Thyroid gland (tissue), 4 donors: Measurements from ENCODE around the gene MICU1. TPM values are rescaled to one million over a fixed set of nuclear protein-coding genes. Genes with fewer than 3 reads are reported as not detected.
A peak's percentile ranks its signal among the peaks of the same experiment; 100 is the strongest.

ENCODE experiments used
- DNase-seq, 2 donors: peaks; one replicate each; pipeline ENCODE4 v3.0.0-alpha.2; 2019
- H3K27ac ChIP-seq, 3 donors: fragments of 200-600 bp; sonication (generic); 1 replicate in 2 of 3; 2 replicates in 1 of 3; pipeline ENCODE4 v1.5.1; 2016 to 2019; ENCODE audit warnings: mild to moderate bottlenecking in 1 of 3, moderate library complexity in 1 of 3
- H3K27me3 ChIP-seq: fragments of 200-600 bp; sonication (generic); one replicate; pipeline ENCODE4 v1.5.1; 2019
- H3K36me3 ChIP-seq, 2 donors: fragments of 200-600 bp; sonication (generic); one replicate each; pipeline ENCODE4 v1.5.1; 2016 to 2019
- H3K4me1 ChIP-seq, 2 donors: fragments of 200-600 bp; sonication (generic); one replicate each; pipeline ENCODE4 v1.5.1; 2017 to 2019
- H3K4me3 ChIP-seq, 3 donors: fragments of 200-600 bp; sonication (generic); replicated peaks in 1 of 3; 1 replicate in 2 of 3; 2 replicates in 1 of 3; pipeline ENCODE4 v1.5.1; 2016; ENCODE audit warnings: mild to moderate bottlenecking in 1 of 3
- H3K9me3 ChIP-seq: fragments of 200-600 bp; sonication (generic); one replicate; pipeline ENCODE4 v1.5.1; 2017
- CTCF ChIP-seq, 6 experiments: fragments of 200-600 bp in 3 of 6; fragments of 450-650 bp in 3 of 6; sonication (generic) in 3 of 6; IDR thresholded peaks; one replicate each; pipeline ENCODE4 v1.5.1; 2016 to 2019; ENCODE audit warnings: antibody characterized with exemption in 6 of 6, mild to moderate bottlenecking in 2 of 6, inconsistent platforms in 1 of 6, moderate library complexity in 1 of 6
- POLR2A ChIP-seq, 2 donors: fragments of 450-650 bp; IDR thresholded peaks; one replicate each; pipeline ENCODE4 v1.6.1; 2017; ENCODE audit warnings: antibody characterized with exemption in 2 of 2, mild to moderate bottlenecking in 2 of 2, moderate library complexity in 1 of 2
- WGBS, 2 donors: methylation state at CpG; one replicate each; pipeline ENCODE4 v1.1.5; 2017; 5-methylcytosine and 5-hydroxymethylcytosine counted together
- intact Hi-C: fragments of 100-400 bp; cut with DNase I; formaldehyde crosslinking; loops from one replicate; pipeline ENCODE4 v1.15.1; 2023
- total RNA-seq, 4 donors: library from RNA; depleted of rRNA; stranded (reverse); fragments of >200 nt; gene quantifications; one replicate each; pipeline ENCODE4 v1.2.3, GENCODE V29; 2016

MICU1 gene
- total RNA-seq, 4 donors from 2014 or later: 26.5 to 33.9 (median 31.5) TPM

DNA sequence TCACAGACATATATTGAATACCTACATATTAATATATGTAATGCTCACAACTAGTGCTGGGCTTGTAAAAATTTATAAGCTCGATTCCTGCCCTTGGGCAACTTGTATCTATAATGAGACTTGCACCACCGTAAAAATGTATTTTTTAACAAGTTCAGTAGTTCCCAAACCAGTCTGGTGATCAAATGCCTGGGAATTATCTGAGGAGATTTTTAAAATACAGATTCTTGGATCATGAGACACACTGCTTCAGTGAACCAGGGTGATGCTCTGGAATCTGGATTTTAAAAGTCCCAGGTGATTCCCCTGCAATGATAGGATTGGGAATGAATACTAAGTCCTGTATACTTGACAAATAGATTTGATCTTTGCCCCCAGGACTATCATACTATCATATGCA is 4.3 kb upstream of the MICU1 start:
- WGBS, 2 donors: 89 to 93% methylated on average over 2 of the region's 2 CpGs
- Histone ChIP-seq H3K27ac (no peak overlapping the region), H3K27me3 (no peaks in the 10 kb centered on the region), H3K36me3 (no peaks in the 10 kb centered on the region), H3K4me1 (peaks cover 0 to 4% of the 10 kb centered on the region in 2 donors), H3K9me3 (no peaks in the 10 kb centered on the region), H3K4me3 (no peak overlapping the region)
- DNase-seq: no peak
- TF ChIP-seq CTCF (IDR thresholded peaks at IDR 0.05) (no peak), POLR2A (IDR thresholded peaks at IDR 0.05) (no peak)
- intact Hi-C loops: no loop called here

DNA sequence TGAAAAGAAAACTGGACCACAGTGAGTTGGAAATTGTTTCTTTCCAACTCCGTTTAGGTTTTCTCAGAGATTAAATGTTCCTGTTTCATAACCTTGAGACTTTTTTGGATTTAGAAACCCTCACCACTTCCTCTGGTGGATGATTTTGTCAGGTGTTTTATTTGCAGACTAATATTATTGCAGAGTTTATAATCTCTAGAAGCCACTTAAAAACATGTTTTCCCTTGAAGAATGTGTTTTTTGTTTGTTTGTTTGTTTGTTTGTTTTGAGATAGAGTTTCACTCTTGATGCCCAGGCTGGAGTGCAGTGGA is 520 bp upstream of the MICU1 start:
- Histone ChIP-seq H3K27me3 (no peaks in the 10 kb centered on the region), H3K9me3 (no peaks in the 10 kb centered on the region), H3K36me3 (no peaks in the 10 kb centered on the region), H3K4me3 (peak overlapping the region in 1 of 3 donors; percentile 79), H3K27ac (no peak overlapping the region), H3K4me1 (peaks cover 7 to 15% of the 10 kb centered on the region in 2 donors)
- no peak for TF ChIP-seq CTCF (IDR thresholded peaks at IDR 0.05)
- 0% methylated on average over 1 of the region's 1 CpG for WGBS, 2 donors
- intact Hi-C loops: loop anchor here (10.0 kb wide), 1 partner anchor 68 kb away; the partner anchor contains the start of gene MCU
- no peak for DNase-seq

DNA sequence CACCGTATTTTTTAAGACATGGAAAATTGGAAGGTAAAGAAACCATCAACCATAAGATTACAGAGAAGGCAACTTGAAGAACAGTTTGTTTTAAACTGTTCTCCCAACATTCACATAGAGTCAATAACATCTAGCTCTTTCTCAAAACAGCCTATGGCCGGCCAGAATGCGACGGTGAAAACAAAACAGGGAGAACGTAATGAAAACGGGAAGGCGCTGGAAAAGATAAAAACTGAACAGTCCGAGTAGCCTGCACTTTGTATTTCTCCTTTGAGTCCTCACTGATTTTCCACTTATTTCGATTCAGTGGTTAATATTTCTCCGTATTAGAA is 637 bp downstream of the MICU1 start:
- intact Hi-C loops: loop anchor here (10.0 kb wide), 1 partner anchor 70 kb away; the partner anchor contains the start of gene MCU
- H3K36me3 ChIP-seq: no peaks in the 10 kb centered on the region
- peaks cover 7 to 15% of the 10 kb centered on the region in 2 donors for H3K4me1 ChIP-seq
- 1% methylated on average over 10 of the region's 10 CpGs for WGBS, 2 donors
- DNase-seq: no peak
- H3K27ac ChIP-seq: peak overlapping the region in 2 of 3 donors; percentile 64 to 67
- peak overlapping the region; percentile 45 to 79 (median 74) for H3K4me3 ChIP-seq
- H3K27me3 ChIP-seq: no peaks in the 10 kb centered on the region
- no peaks in the 10 kb centered on the region for H3K9me3 ChIP-seq
- TF ChIP-seq CTCF (IDR thresholded peaks at IDR 0.05) (no peak), POLR2A (IDR thresholded peaks at IDR 0.05) (no peak)

GRCh38 chr10:72622271-72622670 is 3.6 kb downstream of the MICU1 start:
- Histone ChIP-seq H3K27me3 (no peaks in the 10 kb centered on the region), H3K4me1 (peaks cover 7 to 15% of the 10 kb centered on the region in 2 donors), H3K4me3 (no peak overlapping the region), H3K9me3 (no peaks in the 10 kb centered on the region), H3K36me3 (no peaks in the 10 kb centered on the region), H3K27ac (no peak overlapping the region)
- TF ChIP-seq POLR2A (IDR thresholded peaks at IDR 0.05): no peak
- TF ChIP-seq CTCF (IDR thresholded peaks at IDR 0.05): no peak
- intact Hi-C loops: loop anchor here (10.0 kb wide), 1 partner anchor 73 kb away; the partner anchor contains the start of gene MCU
- DNase-seq: no peak
- WGBS, 2 donors: 100% methylated on average over 1 of the region's 1 CpG

- Histone ChIP-seq H3K9me3 (no peaks in the 10 kb centered on the region), H3K27me3 (no peaks in the 10 kb centered on the region), H3K4me3 (no peak overlapping the region), H3K27ac (no peak overlapping the region), H3K4me1 (peaks cover 7 to 9% of the 10 kb centered on the region in 2 donors), H3K36me3 (no peaks in the 10 kb centered on the region)
- WGBS, 2 donors: 85 to 90% methylated on average over 1 of the region's 1 CpG
- intact Hi-C loops: no loop called here
- TF ChIP-seq POLR2A (IDR thresholded peaks at IDR 0.05) (no peak), CTCF (IDR thresholded peaks at IDR 0.05) (no peak)
- no peak for DNase-seq
These were observed 9.2 kb downstream of the MICU1 start for GRCh38 chr10:72616716-72617115.
